ENCODE data around the gene ARHGDIA.

ARHGDIA gene

GRCh38 chr17:81860756-81861568 is 10.2 kb downstream of the ARHGDIA start:
- peak overlapping the region; percentile 92 for H3K4me3 ChIP-seq (ENCODE audit: low read length)
- DNase-seq (ENCODE audit: low read depth) = peak; percentile 100
- TF ChIP-seq CTCF (IDR thresholded peaks at IDR 0.05; ENCODE audit: insufficient read depth, low read depth, low read length, missing control alignments) = no peak

- no peak for DNase-seq (ENCODE audit: low read depth)
- TF ChIP-seq CTCF (IDR thresholded peaks at IDR 0.05; ENCODE audit: insufficient read depth, low read depth, low read length, missing control alignments) = no peak
- H3K4me3 ChIP-seq (ENCODE audit: low read length) = peak within 1 kb of the TSS; percentile 93
These were observed 11.0 kb downstream of the ARHGDIA start, which contains the start of gene P4HB for GRCh38 chr17:81859906-81860755. Gene P4HB, minus strand, starts transcription at chr17:81860535. Its CDS starts 64 bp downstream, at chr17:81860471.

- no peak for DNase-seq (ENCODE audit: low read depth)
- TF ChIP-seq CTCF (IDR thresholded peaks at IDR 0.05; ENCODE audit: insufficient read depth, low read depth, low read length, missing control alignments) = no peak
- peak overlapping the region; percentile 93 for H3K4me3 ChIP-seq (ENCODE audit: low read length)
These were observed 11.9 kb downstream of the ARHGDIA start for GRCh38 chr17:81858967-81859905.

GRCh38 chr17:81858170-81858966 is 12.8 kb downstream of the ARHGDIA start:
- no peak for TF ChIP-seq CTCF (IDR thresholded peaks at IDR 0.05; ENCODE audit: insufficient read depth, low read depth, low read length, missing control alignments)
- DNase-seq (ENCODE audit: low read depth) = no peak
- peak overlapping the region; percentile 93 for H3K4me3 ChIP-seq (ENCODE audit: low read length)

- no peak overlapping the region for H3K4me3 ChIP-seq (ENCODE audit: low read length)
- peak; percentile 51 for TF ChIP-seq CTCF (IDR thresholded peaks at IDR 0.05; ENCODE audit: insufficient read depth, low read depth, low read length, missing control alignments)
- DNase-seq (ENCODE audit: low read depth) = peak; percentile 74
These were observed 16.0 kb downstream of the ARHGDIA start for GRCh38 chr17:81854974-81855774.
